ENCODE results near the gene FOXK2.

GRCh38 chr17:82560252-82560642 is 40.7 kb downstream of the FOXK2 start:
- TF ChIP-seq POLR2A (IDR thresholded peaks at IDR 0.05; ENCODE audit: low read length): no peak
- TF ChIP-seq E2F6 (IDR thresholded peaks at IDR 0.05; ENCODE audit: borderline replicate concordance, low read depth): no peak
